ENCODE data around the gene ELAC2. TPM values are rescaled to one million over a fixed set of nuclear protein-coding genes. Genes with fewer than 3 reads are reported as not detected.
A peak's percentile ranks its signal among the peaks of the same experiment; 100 is the strongest.

The ELAC2 gene
- total RNA-seq, 1 donor = 60.6 TPM

- peak; percentile 68 for TF ChIP-seq CTCF (IDR thresholded peaks at IDR 0.05; ENCODE audit: insufficient read depth, low read length)
- peak overlapping the region; percentile 50 for H3K4me3 ChIP-seq (ENCODE audit: low read depth, low read length)
- peak; percentile 89 for DNase-seq (ENCODE audit: low read depth)
These were observed 12.9 kb upstream of the ELAC2 start for GRCh38 chr17:13030459-13031300.

- no peak for DNase-seq (ENCODE audit: low read depth)
- no peak for TF ChIP-seq CTCF (IDR thresholded peaks at IDR 0.05; ENCODE audit: insufficient read depth, low read length)
- H3K4me3 ChIP-seq (ENCODE audit: low read depth, low read length) = no peak overlapping the region
These were observed 12.2 kb upstream of the ELAC2 start for GRCh38 chr17:13030056-13030455.

- no peak for TF ChIP-seq CTCF (IDR thresholded peaks at IDR 0.05; ENCODE audit: insufficient read depth, low read length)
- DNase-seq (ENCODE audit: low read depth) = no peak
- H3K4me3 ChIP-seq (ENCODE audit: low read depth, low read length) = no peak overlapping the region
These were observed 11.5 kb upstream of the ELAC2 start for GRCh38 chr17:13029340-13029739.

GRCh38 chr17:13027246-13027645 is 9.4 kb upstream of the ELAC2 start:
- no peak overlapping the region for H3K4me3 ChIP-seq (ENCODE audit: low read depth, low read length)

GRCh38 chr17:13025687-13026086 is 7.9 kb upstream of the ELAC2 start:
- no peak overlapping the region for H3K4me3 ChIP-seq (ENCODE audit: low read depth, low read length)
- no peak for DNase-seq (ENCODE audit: low read depth)
- TF ChIP-seq CTCF (IDR thresholded peaks at IDR 0.05; ENCODE audit: insufficient read depth, low read length) = no peak

More at GRCh38 chr17:13027246-13027645, 9.4 kb upstream of the ELAC2 start:
- TF ChIP-seq CTCF (IDR thresholded peaks at IDR 0.05; ENCODE audit: insufficient read depth, low read length) = no peak
- no peak for DNase-seq (ENCODE audit: low read depth)

GRCh38 chr17:13025258-13025627 is 7.4 kb upstream of the ELAC2 start:
- H3K4me3 ChIP-seq (ENCODE audit: low read depth, low read length) = no peak overlapping the region
- TF ChIP-seq CTCF (IDR thresholded peaks at IDR 0.05; ENCODE audit: insufficient read depth, low read length) = no peak
- no peak for DNase-seq (ENCODE audit: low read depth)

All from fibroblast of the aortic adventitia (primary cell).